ENCODE measurements around the gene TEX2. TPM values are rescaled to one million over a fixed set of nuclear protein-coding genes. Genes with fewer than 3 reads are reported as not detected.
"Not testable (repeated sequence)": the region's sequence is repeated elsewhere in the genome, so short reads cannot be mapped to it uniquely, and the experiment has no call there.

TEX2 gene
- total RNA-seq, 3 donors from 2014 or later, result 18.4 to 20.4 (median 19.9) TPM

DNA sequence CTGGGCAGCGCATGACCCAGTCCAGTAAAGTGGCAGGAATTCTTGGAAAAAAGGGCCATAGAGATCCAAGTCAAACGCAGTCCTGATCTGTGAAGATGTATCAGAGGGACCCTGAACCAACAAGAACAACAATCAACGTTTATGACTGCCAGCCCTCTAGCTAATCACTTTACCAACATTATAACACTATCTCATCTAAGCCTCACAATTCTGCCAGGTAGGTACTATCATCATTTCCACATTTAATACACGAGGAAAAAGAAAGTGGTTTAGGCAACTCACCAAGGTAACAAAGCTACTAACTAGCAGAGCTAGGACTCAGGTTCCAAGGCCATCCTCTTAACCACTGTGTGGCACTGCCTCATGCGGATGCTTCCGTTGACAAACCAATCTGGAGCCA lies 28.1 kb downstream of the TEX2 start:
- Mint-ChIP-seq H3K27me3 (ENCODE audit: low read depth) (no peaks in the 10 kb centered on the region), H3K4me1 (ENCODE audit: low read depth) (peaks cover 20% of the 10 kb centered on the region), H3K9me3 (no peaks in the 10 kb centered on the region), H3K36me3 (ENCODE audit: insufficient read depth) (peaks cover 18% of the 10 kb centered on the region), H3K4me3 (no peak overlapping the region)
- no peak for ATAC-seq
- DNase-seq, result no peak

DNA sequence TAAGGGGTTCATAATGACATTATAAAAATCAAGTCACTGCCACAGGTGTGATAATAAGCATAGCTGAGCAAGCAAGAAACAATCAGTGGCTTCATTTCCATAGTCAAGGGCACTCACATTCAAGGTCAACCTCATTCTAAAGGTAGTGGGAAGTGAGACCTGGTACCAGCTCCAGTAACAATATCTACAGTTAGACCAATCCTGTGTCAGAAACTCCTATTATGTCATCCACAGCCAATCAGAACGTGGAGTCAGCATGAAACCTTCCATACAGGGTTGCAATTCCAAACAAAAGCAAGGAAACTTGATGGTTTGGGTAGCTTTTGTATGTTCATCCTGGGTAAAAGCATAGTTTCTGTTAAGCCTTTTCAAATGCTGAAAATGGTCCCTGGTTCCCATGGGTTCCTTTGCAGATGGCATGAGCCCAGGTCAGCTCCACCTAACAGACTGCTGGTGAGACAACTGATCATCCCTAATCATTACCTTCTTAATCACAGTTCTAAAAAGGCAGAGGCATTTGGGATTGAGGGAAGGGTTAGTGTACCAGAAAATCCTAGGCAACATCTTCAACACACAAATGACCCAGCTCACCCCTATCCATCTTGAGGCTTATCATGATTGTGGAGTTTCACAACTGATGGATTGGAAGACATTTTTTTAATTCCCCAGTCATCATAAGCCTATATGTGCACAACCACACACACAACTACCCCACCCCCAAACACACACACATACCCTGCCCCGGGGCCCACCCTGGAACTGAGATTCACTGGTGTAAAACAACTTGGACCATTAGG lies 30.4 kb downstream of the TEX2 start:
- no peak for DNase-seq
- peaks cover 18% of the 10 kb centered on the region for H3K36me3 Mint-ChIP-seq (ENCODE audit: insufficient read depth)
- ATAC-seq, result no peak
- no peaks in the 10 kb centered on the region for H3K9me3 Mint-ChIP-seq
- H3K4me1 Mint-ChIP-seq (ENCODE audit: low read depth), result peaks cover 11% of the 10 kb centered on the region
- no peaks in the 10 kb centered on the region for H3K27me3 Mint-ChIP-seq (ENCODE audit: low read depth)
- H3K4me3 Mint-ChIP-seq, result no peak overlapping the region

DNA sequence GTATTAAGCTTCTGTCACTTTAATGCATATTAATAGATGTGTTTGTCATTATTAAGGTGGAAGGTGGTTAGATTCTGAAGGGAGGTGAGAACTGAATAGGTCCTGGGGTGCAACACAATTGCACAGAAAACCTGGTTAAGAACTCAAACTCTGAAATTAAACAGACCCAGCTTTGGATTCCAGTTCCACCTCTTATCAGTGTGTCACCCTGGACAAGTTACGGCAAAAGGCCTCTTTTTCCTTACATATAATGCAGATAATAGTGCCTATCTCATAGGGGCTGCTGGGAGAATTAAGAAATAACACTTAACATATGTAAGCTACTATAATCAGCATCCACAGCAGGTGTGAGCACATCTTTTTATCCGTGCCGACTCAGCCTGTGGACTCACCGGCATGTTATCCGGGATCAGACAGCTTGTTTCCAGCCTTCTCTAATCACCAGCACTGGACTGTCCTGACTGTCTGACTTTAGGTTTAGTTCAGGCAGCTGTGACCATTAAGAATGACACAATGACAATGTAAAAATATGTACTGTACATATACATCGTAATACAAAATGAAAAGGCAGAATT lies 31.4 kb downstream of the TEX2 start:
- Mint-ChIP-seq H3K27me3 (ENCODE audit: low read depth) (no peaks in the 10 kb centered on the region), H3K36me3 (ENCODE audit: insufficient read depth) (peaks cover 9% of the 10 kb centered on the region), H3K9me3 (no peaks in the 10 kb centered on the region), H3K4me1 (ENCODE audit: low read depth) (peaks cover 2% of the 10 kb centered on the region), H3K4me3 (no peak overlapping the region)
- no peak for DNase-seq
- ATAC-seq, result no peak

DNA sequence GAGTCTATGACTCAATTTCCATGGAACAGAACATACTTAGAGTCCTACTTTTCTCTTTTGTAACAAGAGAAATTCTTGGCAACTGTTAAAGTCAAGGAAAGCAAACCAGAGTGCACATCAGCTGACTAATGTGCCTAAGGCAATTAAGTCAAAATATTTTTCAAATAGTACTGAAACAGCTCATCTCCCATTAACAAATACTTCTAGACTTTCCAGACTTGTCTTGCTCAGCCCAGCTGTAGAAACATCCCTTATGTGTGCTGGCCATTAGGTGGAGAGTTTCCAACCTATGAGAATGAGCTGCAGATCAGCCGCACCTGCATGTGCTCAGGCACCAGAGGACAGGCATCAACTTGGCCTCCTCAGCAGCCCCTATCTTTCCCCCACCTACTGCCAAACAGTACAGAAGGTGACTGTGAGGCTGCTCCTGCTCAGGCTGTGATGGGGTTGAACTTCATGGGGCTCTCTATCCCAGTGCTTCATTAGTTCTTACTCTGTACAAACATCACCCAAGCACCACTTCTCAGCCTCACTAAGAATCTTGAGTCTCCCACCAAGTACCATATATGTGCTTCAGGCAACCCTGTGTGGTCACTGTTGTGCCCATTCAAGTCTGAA lies 32.2 kb downstream of the TEX2 start:
- peaks cover 9% of the 10 kb centered on the region for H3K36me3 Mint-ChIP-seq (ENCODE audit: insufficient read depth)
- H3K9me3 Mint-ChIP-seq, result no peaks in the 10 kb centered on the region
- H3K4me1 Mint-ChIP-seq (ENCODE audit: low read depth), result peaks cover 2% of the 10 kb centered on the region
- no peak for ATAC-seq
- DNase-seq, result no peak
- H3K4me3 Mint-ChIP-seq, result no peak overlapping the region
- no peaks in the 10 kb centered on the region for H3K27me3 Mint-ChIP-seq (ENCODE audit: low read depth)

DNA sequence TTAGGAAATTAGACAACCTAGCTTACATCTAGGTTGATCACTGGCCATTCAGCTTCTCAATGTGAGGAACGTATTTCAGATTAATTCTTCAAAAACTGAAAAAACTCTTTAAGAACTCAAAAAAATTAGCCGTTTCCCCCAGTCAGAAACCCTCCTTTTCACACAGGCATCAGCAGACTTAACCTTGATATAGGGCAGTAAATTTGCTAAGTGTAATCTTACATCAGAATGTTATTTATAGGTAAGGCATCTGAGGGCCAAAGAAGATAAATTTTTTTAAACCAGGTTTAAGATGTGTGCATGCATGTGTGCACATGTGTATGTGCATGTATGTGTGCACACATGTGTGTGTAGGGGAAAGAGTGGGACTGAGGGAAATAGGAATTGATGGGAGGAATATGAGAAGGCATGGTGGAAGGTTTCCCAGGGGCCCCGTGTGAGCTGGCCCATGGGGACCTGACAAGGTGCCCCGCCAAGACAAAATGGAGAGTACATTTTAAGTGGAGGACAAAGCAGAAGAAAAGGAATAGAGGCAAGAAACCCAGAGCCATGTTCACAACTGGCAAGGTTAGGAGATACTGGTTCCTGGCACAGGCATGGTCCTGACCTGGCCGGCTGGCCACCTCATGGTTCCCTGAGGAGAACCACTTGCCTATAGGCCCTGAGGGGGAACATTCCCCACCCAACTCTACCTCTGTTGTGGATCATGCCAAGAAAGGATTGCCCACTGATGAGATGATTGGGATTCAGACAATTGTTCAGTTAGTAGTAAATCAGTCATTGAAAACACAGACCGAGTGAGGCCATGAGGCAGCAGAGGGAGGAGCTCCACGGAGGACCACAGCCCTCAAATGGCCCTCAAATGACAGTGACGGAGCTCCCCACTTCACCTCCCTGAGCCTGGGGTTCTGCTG lies 33.0 kb downstream of the TEX2 start:
- Mint-ChIP-seq H3K36me3 (ENCODE audit: insufficient read depth) (peaks cover 9% of the 10 kb centered on the region), H3K4me1 (ENCODE audit: low read depth) (peaks cover 2% of the 10 kb centered on the region), H3K27me3 (ENCODE audit: low read depth) (no peaks in the 10 kb centered on the region), H3K9me3 (no peaks in the 10 kb centered on the region), H3K4me3 (no peak overlapping the region)
- DNase-seq, result no peak
- ATAC-seq, result no peak

DNA sequence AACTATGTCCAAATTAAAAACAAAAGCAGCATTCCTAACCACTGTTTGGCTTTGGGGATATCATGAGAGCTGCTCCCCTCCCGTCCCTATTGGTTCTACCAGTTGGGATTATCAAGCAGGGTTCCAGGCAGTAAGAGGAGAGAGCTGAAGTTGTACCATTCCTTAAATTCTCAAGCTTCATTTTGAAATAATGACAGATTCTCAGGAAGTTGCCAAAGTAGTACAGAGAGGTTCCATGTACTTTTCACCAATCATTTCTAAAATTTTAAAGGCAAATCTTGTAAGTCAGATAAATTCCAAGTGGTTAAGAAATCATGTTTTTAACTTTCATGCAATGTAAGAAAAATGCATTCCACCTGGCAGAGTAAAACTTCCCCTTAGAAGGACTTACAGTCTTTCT lies 36.9 kb downstream of the TEX2 start:
- H3K4me1 Mint-ChIP-seq (ENCODE audit: low read depth), result peaks cover 4% of the 10 kb centered on the region
- H3K9me3 Mint-ChIP-seq, result no peaks in the 10 kb centered on the region
- H3K36me3 Mint-ChIP-seq (ENCODE audit: insufficient read depth), result no peaks in the 10 kb centered on the region
- DNase-seq (no peak), ATAC-seq (no peak)
- no peak overlapping the region for H3K4me3 Mint-ChIP-seq
- no peaks in the 10 kb centered on the region for H3K27me3 Mint-ChIP-seq (ENCODE audit: low read depth)

DNA sequence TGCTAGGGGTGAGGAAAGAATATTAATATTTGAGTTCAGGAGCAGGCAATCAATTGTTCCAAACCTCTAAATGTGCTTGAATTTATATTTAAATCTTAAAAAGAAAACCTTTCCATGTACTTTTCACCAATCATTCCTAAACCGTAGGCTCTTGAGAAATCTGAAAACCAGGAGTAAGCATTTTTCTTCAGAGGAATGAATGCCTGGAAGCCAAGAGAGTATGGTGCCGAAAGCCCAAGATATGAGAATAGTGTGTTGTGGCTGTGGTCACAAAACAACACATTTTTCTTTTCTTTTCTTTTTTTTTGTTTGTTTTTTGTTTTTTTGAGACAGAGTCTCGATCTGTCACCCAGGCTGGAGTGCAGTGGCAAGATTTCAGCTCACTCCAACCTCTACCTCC lies 37.6 kb downstream of the TEX2 start:
- H3K9me3 Mint-ChIP-seq, result peaks cover 4% of the 10 kb centered on the region
- peaks cover 3% of the 10 kb centered on the region for H3K36me3 Mint-ChIP-seq (ENCODE audit: insufficient read depth)
- ATAC-seq, result no peak
- peaks cover 4% of the 10 kb centered on the region for H3K4me1 Mint-ChIP-seq (ENCODE audit: low read depth)
- DNase-seq, result no peak
- H3K27me3 Mint-ChIP-seq (ENCODE audit: low read depth), result no peaks in the 10 kb centered on the region
- no peak overlapping the region for H3K4me3 Mint-ChIP-seq

DNA sequence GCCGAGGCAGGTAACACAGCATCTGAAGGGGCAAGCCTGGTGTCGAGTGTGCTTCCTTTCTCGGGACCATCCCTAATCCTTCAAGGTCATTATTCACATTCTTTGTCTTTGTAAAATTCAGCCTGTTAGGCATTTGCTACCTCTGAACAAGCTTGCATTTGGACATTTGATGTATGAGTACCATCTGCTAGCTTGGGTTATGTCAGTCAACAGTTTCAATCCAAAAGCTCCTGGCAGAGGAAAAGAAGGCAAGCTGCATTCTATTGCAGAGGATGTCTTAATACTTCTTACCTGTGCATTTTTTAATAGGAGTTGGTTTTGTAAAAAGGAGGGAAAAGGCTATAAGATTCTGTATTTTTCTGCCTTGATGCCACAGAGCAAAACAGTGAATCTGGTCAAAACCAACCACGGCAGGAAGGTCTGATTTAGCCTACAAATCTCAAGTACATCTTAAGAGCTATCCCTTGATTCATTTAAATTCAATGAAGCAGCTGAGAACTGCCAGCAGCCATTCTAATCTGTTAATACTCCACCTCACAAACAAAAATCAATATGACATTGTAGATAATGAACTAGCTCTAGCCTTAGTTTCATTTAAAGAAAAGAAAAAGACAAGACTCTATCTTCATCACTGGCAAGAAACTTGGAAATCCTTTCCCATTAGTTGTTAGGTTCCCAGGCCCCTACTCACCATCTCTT lies 39.0 kb downstream of the TEX2 start:
- no peak overlapping the region for H3K4me3 Mint-ChIP-seq
- peaks cover 3% of the 10 kb centered on the region for H3K36me3 Mint-ChIP-seq (ENCODE audit: insufficient read depth)
- peaks cover 4% of the 10 kb centered on the region for H3K9me3 Mint-ChIP-seq
- DNase-seq, result no peak
- peaks cover 7% of the 10 kb centered on the region for H3K4me1 Mint-ChIP-seq (ENCODE audit: low read depth)
- ATAC-seq, result no peak
- no peaks in the 10 kb centered on the region for H3K27me3 Mint-ChIP-seq (ENCODE audit: low read depth)

DNA sequence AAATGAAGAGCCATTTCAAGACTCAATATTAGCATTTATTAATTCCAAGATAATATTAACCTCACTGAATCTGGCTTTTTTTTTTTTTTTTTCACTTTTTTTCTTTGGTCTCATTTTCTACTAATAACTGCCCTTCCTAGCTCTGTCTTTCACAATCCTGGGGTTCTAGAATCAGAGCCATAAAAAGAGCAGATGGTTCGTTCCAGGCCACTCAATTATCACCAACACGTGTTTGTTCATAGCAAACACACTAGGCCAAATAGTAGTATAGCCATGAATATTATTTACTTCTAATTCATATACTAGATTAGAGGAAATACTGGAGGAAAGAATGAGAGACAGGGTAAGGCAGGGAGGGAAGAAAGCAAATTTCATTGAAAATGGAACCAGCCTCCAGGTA lies 39.8 kb downstream of the TEX2 start:
- peaks cover 4% of the 10 kb centered on the region for H3K36me3 Mint-ChIP-seq (ENCODE audit: insufficient read depth)
- no peak overlapping the region for H3K4me3 Mint-ChIP-seq
- H3K9me3 Mint-ChIP-seq, result peaks cover 4% of the 10 kb centered on the region
- DNase-seq (no peak), ATAC-seq (no peak)
- no peaks in the 10 kb centered on the region for H3K27me3 Mint-ChIP-seq (ENCODE audit: low read depth)
- peaks cover 13% of the 10 kb centered on the region for H3K4me1 Mint-ChIP-seq (ENCODE audit: low read depth)

DNA sequence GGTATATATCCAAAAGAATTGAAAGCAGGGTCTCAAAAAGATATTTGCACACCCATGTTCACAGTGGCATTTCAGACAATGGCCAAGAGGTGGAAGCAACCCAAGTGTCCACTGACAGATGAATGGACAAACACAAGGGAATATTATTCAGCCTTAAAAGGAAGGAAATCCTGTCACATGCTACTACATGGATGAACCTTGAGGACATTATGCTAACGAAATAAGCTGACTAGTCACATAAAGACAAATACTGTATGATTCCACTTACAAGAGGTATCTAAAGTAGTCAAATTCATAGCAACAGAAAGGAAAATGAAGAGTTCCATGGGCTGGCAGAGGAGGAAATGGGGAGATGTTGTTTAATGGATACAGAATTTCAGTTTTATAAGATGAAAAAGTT lies 41.4 kb downstream of the TEX2 start:
- H3K9me3 Mint-ChIP-seq, result peaks cover 4% of the 10 kb centered on the region
- peaks cover 24% of the 10 kb centered on the region for H3K4me1 Mint-ChIP-seq (ENCODE audit: low read depth)
- no peak for ATAC-seq
- DNase-seq, result no peak
- H3K4me3 Mint-ChIP-seq, result no peak overlapping the region
- peaks cover 4% of the 10 kb centered on the region for H3K36me3 Mint-ChIP-seq (ENCODE audit: insufficient read depth)
- no peaks in the 10 kb centered on the region for H3K27me3 Mint-ChIP-seq (ENCODE audit: low read depth)

DNA sequence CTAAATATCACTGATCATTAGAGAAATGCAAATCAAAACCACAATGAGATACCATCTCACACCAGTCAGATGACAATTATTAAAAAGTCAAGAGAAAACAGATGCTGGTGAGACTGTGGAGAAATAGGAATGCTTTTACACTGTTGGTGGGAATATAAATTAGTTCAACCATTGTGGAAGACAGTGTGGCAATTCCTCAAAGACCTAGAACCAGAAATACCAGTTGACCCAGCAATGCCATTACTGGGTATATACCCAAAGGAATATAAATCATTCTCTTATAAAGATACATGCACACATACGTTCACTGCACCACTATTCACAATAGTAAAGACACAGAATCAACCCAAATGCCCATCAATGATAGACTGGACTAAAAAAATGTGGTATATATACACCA lies 42.5 kb downstream of the TEX2 start:
- not testable (repeated sequence) for DNase-seq, ATAC-seq

DNA sequence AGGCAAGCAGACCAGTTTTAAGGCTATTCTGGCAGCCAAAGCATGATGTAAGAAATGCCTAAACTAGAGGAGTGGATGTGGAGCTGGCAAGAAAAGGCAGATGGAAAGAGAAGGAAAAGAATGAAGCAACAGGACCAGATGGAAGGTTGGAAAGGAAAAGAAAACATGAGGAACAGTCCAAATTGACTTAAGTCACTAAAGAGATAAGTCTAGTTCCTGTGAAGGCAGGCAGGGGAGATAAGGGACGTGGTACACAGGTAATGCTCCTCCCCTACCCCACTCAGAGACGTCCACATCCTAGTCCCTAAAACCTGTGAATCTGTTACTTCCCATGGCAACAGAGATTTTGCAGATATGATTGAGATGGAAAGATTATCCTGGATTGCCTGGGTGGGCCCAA lies 43.5 kb downstream of the TEX2 start:
- no peaks in the 10 kb centered on the region for H3K27me3 Mint-ChIP-seq (ENCODE audit: low read depth)
- H3K4me1 Mint-ChIP-seq (ENCODE audit: low read depth), result peaks cover 26% of the 10 kb centered on the region
- peaks cover 4% of the 10 kb centered on the region for H3K9me3 Mint-ChIP-seq
- no peak overlapping the region for H3K4me3 Mint-ChIP-seq
- DNase-seq (no peak), ATAC-seq (no peak)
- H3K36me3 Mint-ChIP-seq (ENCODE audit: insufficient read depth), result peaks cover 6% of the 10 kb centered on the region

More for the DNA sequence above, 42.5 kb downstream of the TEX2 start:
- H3K27me3 Mint-ChIP-seq (ENCODE audit: low read depth); H3K36me3 Mint-ChIP-seq (ENCODE audit: insufficient read depth); H3K4me3 Mint-ChIP-seq; H3K9me3 Mint-ChIP-seq: not testable (repeated sequence)
- H3K4me1 Mint-ChIP-seq (ENCODE audit: low read depth), result peaks cover 28% of the 10 kb centered on the region

DNA sequence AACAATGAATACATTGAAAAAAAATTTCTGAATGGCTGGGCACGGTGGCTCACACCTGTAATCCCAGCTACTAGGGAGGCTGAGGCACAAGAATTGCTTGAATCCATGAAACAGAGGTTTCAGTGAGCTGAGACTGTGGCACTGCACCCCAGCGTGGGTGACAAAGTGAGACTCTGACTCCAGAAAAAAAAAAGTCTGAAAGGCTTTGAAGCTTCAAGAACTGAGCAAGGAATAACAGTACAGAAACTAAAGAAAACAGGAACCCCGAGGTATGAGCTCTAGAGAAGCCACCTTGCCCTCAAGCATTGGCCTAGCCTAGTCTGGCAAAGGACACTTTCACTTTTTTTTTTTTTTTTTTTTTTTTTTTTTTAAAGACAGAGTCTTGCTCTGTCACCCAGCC lies 45.0 kb downstream of the TEX2 start:
- peaks cover 26% of the 10 kb centered on the region for H3K4me1 Mint-ChIP-seq (ENCODE audit: low read depth)
- DNase-seq, result no peak
- peak; percentile 94 to 99 for ATAC-seq

DNA sequence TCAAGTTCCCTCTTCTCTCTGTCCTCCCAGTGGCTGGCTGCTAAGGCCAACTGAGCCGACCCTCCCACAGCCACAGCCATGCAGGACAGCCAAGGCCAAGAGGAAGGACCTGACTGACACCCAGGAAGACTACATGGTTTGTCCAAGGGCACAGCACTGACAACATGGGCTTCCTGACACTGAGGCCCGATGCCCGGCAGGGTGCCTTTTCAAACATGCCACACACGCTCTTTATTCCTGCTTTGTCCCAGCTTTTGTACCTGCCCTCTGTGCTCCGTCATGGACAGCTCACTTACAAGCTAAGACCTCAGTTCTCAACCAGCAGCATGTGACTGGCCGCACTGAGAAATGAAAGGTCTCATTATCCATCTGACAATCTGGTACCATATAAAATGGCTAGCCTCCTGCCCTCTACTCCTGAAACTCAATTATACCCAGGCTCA lies 45.8 kb downstream of the TEX2 start:
- Mint-ChIP-seq H3K4me1 (ENCODE audit: low read depth) (peaks cover 26% of the 10 kb centered on the region), H3K4me3 (no peak overlapping the region), H3K27me3 (ENCODE audit: low read depth) (no peaks in the 10 kb centered on the region), H3K36me3 (ENCODE audit: insufficient read depth) (peaks cover 24% of the 10 kb centered on the region), H3K9me3 (peaks cover 4% of the 10 kb centered on the region)
- no peak for ATAC-seq
- DNase-seq, result no peak

More for the DNA sequence above, 45.0 kb downstream of the TEX2 start:
- no peaks in the 10 kb centered on the region for H3K27me3 Mint-ChIP-seq (ENCODE audit: low read depth)
- H3K4me3 Mint-ChIP-seq, result no peak overlapping the region
- peaks cover 4% of the 10 kb centered on the region for H3K9me3 Mint-ChIP-seq
- peaks cover 18% of the 10 kb centered on the region for H3K36me3 Mint-ChIP-seq (ENCODE audit: insufficient read depth)

Data from activated T-cell treated with anti-CD3 and anti-CD28 coated beads, Interleukin-2, amount 50 U/mL, for 4 hours (primary cell).